ENCODE results near the gene ECI2. TPM values are rescaled to one million over a fixed set of nuclear protein-coding genes. Genes with fewer than 3 reads are reported as not detected.

ECI2 gene
- total RNA-seq, 4 donors from 2014 or later: 46.9 to 64.4 (median 56.0) TPM

GRCh38 chr6:4125500-4125899 lies 9.9 kb downstream of the ECI2 start:
- TF ChIP-seq CTCF (IDR thresholded peaks at IDR 0.05): no peak
- no peak for TF ChIP-seq POLR2A (IDR thresholded peaks at IDR 0.05)
- Histone ChIP-seq H3K36me3 (no peaks in the 10 kb centered on the region), H3K9me3 (no peaks in the 10 kb centered on the region), H3K4me3 (no peak overlapping the region), H3K4me1 (no peaks in the 10 kb centered on the region), H3K27ac (peak overlapping the region; percentile 43 to 56), H3K27me3 (no peaks in the 10 kb centered on the region)
- intact Hi-C loops (cut with DNase I; ENCODE audit: low total_unique reads): no loop called here
- no peak for DNase-seq

DNA sequence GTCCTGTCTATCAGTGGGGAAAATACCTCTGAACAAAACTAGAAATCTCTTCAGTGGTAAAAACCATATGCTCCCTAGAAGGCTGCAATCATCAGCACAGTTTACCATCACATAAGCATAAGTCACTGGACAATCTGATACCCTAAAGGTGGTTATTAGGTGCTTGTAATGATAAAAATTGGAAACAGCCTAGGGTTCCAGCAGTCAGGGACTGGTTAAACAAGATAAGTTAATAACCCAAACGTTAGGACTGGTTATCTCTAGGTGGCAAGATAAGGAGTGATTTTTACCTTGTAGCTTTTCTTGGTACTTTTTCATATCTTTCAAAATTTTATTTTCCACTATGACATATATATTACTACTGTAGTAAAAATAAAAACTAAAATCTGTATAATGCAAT lies 11.0 kb downstream of the ECI2 start:
- no peaks in the 10 kb centered on the region for H3K36me3 ChIP-seq
- intact Hi-C loops (cut with DNase I; ENCODE audit: low total_unique reads): no loop called here
- TF ChIP-seq POLR2A (IDR thresholded peaks at IDR 0.05) (no peak), CTCF (IDR thresholded peaks at IDR 0.05) (no peak)

GRCh38 chr6:4115741-4116140 lies 19.6 kb downstream of the ECI2 start:
- DNase-seq: no peak
- Histone ChIP-seq H3K4me1 (no peaks in the 10 kb centered on the region), H3K27ac (no peak overlapping the region), H3K27me3 (no peaks in the 10 kb centered on the region), H3K9me3 (no peaks in the 10 kb centered on the region), H3K4me3 (no peak overlapping the region), H3K36me3 (no peaks in the 10 kb centered on the region)
- intact Hi-C loops (cut with DNase I; ENCODE audit: low total_unique reads): no loop called here
- TF ChIP-seq POLR2A (IDR thresholded peaks at IDR 0.05) (no peak), CTCF (IDR thresholded peaks at IDR 0.05) (no peak)

More for the DNA sequence above, 11.0 kb downstream of the ECI2 start:
- Histone ChIP-seq H3K4me3 (no peak overlapping the region), H3K4me1 (no peaks in the 10 kb centered on the region), H3K9me3 (no peaks in the 10 kb centered on the region), H3K27me3 (no peaks in the 10 kb centered on the region), H3K27ac (no peak overlapping the region)
- DNase-seq: no peak

- Histone ChIP-seq H3K27me3 (no peaks in the 10 kb centered on the region), H3K4me3 (no peak overlapping the region), H3K36me3 (no peaks in the 10 kb centered on the region), H3K4me1 (no peaks in the 10 kb centered on the region), H3K9me3 (no peaks in the 10 kb centered on the region), H3K27ac (no peak overlapping the region)
- DNase-seq: no peak
- TF ChIP-seq CTCF (IDR thresholded peaks at IDR 0.05) (no peak), POLR2A (IDR thresholded peaks at IDR 0.05) (no peak)
- intact Hi-C loops (cut with DNase I; ENCODE audit: low total_unique reads): no loop called here
Observed at GRCh38 chr6:4114123-4114522, 21.3 kb downstream of the ECI2 start.

GRCh38 chr6:4113649-4114048 lies 21.7 kb downstream of the ECI2 start:
- DNase-seq: no peak
- Histone ChIP-seq H3K9me3 (no peaks in the 10 kb centered on the region), H3K4me3 (no peak overlapping the region), H3K4me1 (no peaks in the 10 kb centered on the region), H3K27ac (no peak overlapping the region), H3K27me3 (no peaks in the 10 kb centered on the region), H3K36me3 (no peaks in the 10 kb centered on the region)
- TF ChIP-seq POLR2A (IDR thresholded peaks at IDR 0.05) (no peak), CTCF (IDR thresholded peaks at IDR 0.05) (no peak)
- intact Hi-C loops (cut with DNase I; ENCODE audit: low total_unique reads): no loop called here
